Neural cell (in vitro differentiated cells): Measurements from ENCODE around the gene OSBPL5.

Source experiments
- CTCF ChIP-seq: fragments of 450-650 bp; IDR thresholded peaks from 2 replicates; pipeline ENCODE4 v1.5.1; 2014; ENCODE audit warnings: antibody characterized with exemption, mild to moderate bottlenecking, moderate library complexity; ENCODE audit not compliant: poor library complexity, severe bottlenecking
- EZH2 ChIP-seq: fragments of 200-600, 300-800 bp; shearing (Covaris generic), sonication (generic); IDR thresholded peaks from 2 replicates; pipeline ENCODE4 v1.6.1; 2014; ENCODE audit warnings: antibody characterized with exemption, low read length, borderline replicate concordance, mild to moderate bottlenecking; ENCODE audit not compliant: insufficient read depth, poor library complexity, severe bottlenecking
- TAF1 ChIP-seq: IDR thresholded peaks from 2 replicates; pipeline ENCODE4 v1.6.1; 2012; ENCODE audit warnings: low read depth

- TF ChIP-seq TAF1 = no peak
- no peak for TF ChIP-seq CTCF
- TF ChIP-seq EZH2 = no peak
Measured at GRCh38 chr11:3107608-3108182, 57.4 kb downstream of the OSBPL5 start.
